Measurements from ENCODE around the gene MTRF1L. TPM values are rescaled to one million over a fixed set of nuclear protein-coding genes. Genes with fewer than 3 reads are reported as not detected.

Gene MTRF1L
- total RNA-seq, 2 donors from 2014 or later = 17.9 to 22.6 TPM

DNA sequence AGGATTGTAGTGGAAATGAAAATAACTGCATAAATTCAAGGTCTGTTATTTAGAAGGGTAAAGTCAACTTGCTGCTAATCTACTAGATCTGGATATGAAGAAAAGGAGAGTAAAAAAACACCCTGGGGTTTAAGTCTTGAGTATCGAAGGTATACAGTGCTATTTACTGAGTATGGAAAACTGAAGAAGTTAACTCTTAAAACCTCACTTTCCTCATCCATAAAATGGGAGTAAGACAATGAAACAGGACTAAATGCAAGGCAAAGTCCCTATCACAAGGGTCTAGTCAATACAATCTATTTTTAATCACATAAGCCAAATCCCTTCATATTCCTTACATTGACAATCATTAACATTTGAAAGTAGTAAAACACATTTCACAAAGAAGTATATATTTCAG lies 21.9 kb downstream of the MTRF1L start:
- Histone ChIP-seq H3K4me3 (no peak overlapping the region), H3K27ac (no peak overlapping the region), H3K36me3 (no peaks in the 10 kb centered on the region), H3K4me1 (ENCODE audit: control insufficient read depth in 1 of 2, low read depth in 2 of 2) (peaks cover 15 to 37% of the 10 kb centered on the region in 2 donors), H3K9me3 (no peaks in the 10 kb centered on the region), H3K27me3 (replicated peaks; ENCODE audit: insufficient read depth) (no peaks in the 10 kb centered on the region)
- no peak for DNase-seq (ENCODE audit: low spot score)
- no peak for ATAC-seq (ENCODE audit: insufficient number of reproducible peaks, low FRiP score, low read depth)
- TF ChIP-seq, protein P1, sequence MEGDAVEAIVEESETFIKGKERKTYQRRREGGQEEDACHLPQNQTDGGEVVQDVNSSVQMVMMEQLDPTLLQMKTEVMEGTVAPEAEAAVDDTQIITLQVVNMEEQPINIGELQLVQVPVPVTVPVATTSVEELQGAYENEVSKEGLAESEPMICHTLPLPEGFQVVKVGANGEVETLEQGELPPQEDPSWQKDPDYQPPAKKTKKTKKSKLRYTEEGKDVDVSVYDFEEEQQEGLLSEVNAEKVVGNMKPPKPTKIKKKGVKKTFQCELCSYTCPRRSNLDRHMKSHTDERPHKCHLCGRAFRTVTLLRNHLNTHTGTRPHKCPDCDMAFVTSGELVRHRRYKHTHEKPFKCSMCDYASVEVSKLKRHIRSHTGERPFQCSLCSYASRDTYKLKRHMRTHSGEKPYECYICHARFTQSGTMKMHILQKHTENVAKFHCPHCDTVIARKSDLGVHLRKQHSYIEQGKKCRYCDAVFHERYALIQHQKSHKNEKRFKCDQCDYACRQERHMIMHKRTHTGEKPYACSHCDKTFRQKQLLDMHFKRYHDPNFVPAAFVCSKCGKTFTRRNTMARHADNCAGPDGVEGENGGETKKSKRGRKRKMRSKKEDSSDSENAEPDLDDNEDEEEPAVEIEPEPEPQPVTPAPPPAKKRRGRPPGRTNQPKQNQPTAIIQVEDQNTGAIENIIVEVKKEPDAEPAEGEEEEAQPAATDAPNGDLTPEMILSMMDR (IDR thresholded peaks at IDR 0.05) = no peak

DNA sequence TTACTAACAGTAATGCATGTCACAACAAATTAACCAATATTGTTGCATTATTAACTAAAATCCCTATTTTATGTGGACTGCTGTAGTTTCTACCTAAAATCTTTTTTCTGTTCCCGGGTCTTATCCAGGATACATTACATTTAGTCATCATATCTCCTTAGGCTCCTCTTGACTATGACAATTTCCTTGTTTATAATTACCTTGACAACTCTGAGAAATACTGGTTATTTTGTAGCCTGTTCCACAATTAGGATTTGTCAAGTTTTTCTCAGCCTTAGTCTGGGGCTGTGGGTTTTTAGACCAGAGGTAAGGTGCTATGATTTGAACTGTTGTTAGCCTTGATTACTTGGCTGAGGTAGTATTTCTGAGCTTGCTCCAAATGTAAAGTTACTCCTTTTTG lies 23.4 kb downstream of the MTRF1L start:
- Histone ChIP-seq H3K36me3 (peaks cover 4% of the 10 kb centered on the region), H3K9me3 (no peaks in the 10 kb centered on the region), H3K27ac (no peak overlapping the region), H3K27me3 (replicated peaks; ENCODE audit: insufficient read depth) (no peaks in the 10 kb centered on the region), H3K4me1 (ENCODE audit: control insufficient read depth in 1 of 2, low read depth in 2 of 2) (peaks cover 8 to 21% of the 10 kb centered on the region in 2 donors), H3K4me3 (no peak overlapping the region)
- no peak for ATAC-seq (ENCODE audit: insufficient number of reproducible peaks, low FRiP score, low read depth)
- TF ChIP-seq, protein P1 (IDR thresholded peaks at IDR 0.05) = no peak
- DNase-seq (ENCODE audit: low spot score) = no peak

DNA sequence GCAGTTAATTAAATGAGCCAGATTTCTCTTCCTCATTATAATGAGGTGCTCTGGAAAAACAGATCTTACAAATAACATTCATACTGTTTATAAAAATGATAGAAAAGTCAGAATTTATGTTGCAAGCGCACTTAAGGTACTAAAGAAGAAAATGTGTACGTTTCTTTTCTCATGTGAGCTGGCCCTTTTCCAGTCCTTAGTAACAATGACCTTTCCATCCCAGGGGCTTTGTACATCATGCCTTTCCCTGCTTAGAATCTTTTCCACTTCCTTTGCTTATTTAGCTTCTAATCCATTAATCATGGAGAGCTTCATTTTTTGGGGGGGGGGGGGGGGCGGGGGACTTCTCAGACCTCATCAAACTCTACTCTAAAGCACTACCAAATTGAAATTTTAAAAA lies 24.5 kb downstream of the MTRF1L start:
- peaks cover 8 to 18% of the 10 kb centered on the region in 2 donors for H3K4me1 ChIP-seq (ENCODE audit: control insufficient read depth in 1 of 2, low read depth in 2 of 2)
- H3K27me3 ChIP-seq (replicated peaks; ENCODE audit: insufficient read depth) = no peaks in the 10 kb centered on the region
- no peak overlapping the region for H3K27ac ChIP-seq
- no peak for ATAC-seq (ENCODE audit: insufficient number of reproducible peaks, low FRiP score, low read depth)
- no peak for DNase-seq (ENCODE audit: low spot score)
- peaks cover 8% of the 10 kb centered on the region for H3K36me3 ChIP-seq
- TF ChIP-seq, protein P1 (IDR thresholded peaks at IDR 0.05) = no peak
- H3K4me3 ChIP-seq = no peak overlapping the region
- H3K9me3 ChIP-seq = no peaks in the 10 kb centered on the region

DNA sequence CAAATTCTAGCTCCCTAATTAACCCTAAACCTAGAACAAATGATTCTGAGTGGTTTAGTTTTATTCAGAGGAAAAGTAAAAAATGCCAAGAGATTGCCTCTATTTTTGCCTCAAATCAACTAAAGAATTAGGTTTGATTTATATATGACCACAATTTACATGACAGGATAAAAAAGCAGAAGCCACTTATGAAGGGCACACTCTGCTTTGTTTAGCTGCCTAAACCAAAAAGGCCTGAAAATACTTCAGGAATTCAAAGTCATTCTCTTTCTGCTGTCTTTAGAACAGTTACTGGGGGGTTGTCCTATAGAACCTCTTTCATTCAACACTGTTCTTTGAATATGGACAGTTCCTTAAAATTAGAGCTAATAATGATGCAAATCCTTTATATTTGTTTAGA lies 25.0 kb downstream of the MTRF1L start:
- Histone ChIP-seq H3K27ac (no peak overlapping the region), H3K9me3 (no peaks in the 10 kb centered on the region), H3K4me3 (no peak overlapping the region), H3K4me1 (ENCODE audit: control insufficient read depth in 1 of 2, low read depth in 2 of 2) (peaks cover 6 to 16% of the 10 kb centered on the region in 2 donors), H3K27me3 (replicated peaks; ENCODE audit: insufficient read depth) (no peaks in the 10 kb centered on the region), H3K36me3 (peaks cover 13% of the 10 kb centered on the region)
- TF ChIP-seq, protein P1 (IDR thresholded peaks at IDR 0.05) = no peak
- DNase-seq (ENCODE audit: low spot score) = no peak
- no peak for ATAC-seq (ENCODE audit: insufficient number of reproducible peaks, low FRiP score, low read depth)

DNA sequence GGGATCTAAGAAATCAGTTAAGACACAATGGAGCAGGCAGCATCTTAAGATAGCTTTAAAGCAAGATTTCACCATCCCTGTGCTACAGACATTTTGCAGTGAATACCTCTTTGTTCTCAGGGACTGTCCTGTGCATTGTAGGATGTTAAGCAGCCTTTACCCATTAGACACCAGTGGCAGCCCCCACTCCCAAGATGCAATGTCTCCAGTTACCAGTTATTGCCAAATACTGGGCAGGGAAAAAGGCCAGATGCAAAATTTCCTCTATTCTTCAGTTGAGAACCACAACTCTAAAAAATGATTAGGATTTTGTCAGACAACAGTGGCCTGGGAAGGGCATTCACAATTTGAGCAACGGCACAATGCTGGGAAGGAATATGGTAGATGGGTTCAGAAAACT lies 25.8 kb downstream of the MTRF1L start:
- Histone ChIP-seq H3K4me1 (ENCODE audit: control insufficient read depth in 1 of 2, low read depth in 2 of 2) (peaks cover 0 to 8% of the 10 kb centered on the region in 2 donors), H3K27me3 (replicated peaks; ENCODE audit: insufficient read depth) (no peaks in the 10 kb centered on the region), H3K36me3 (peaks cover 14% of the 10 kb centered on the region), H3K27ac (no peak overlapping the region), H3K9me3 (no peaks in the 10 kb centered on the region), H3K4me3 (no peak overlapping the region)
- DNase-seq (ENCODE audit: low spot score) (no peak), ATAC-seq (ENCODE audit: insufficient number of reproducible peaks, low FRiP score, low read depth) (no peak)
- TF ChIP-seq, protein P1 (IDR thresholded peaks at IDR 0.05) = no peak
